K562 (cell line): ENCODE measurements around the gene HOXB4. TPM values are rescaled to one million over a fixed set of nuclear protein-coding genes. Genes with fewer than 3 reads are reported as not detected.

Source experiments
- ATAC-seq: fragments of 200-7000 bp; cut with Tn5 transposase; 3 replicates; pipeline ENCODE4 v1.9.1; 2020; ENCODE audit warnings: moderate library complexity
- BruUV-seq: library from RNA; stranded (reverse); fragments of 400-500 nt; replicated peaks from 2 replicates; lab custom pipeline; 2021; lab: Mats Ljungman, UMichigan
- CTCF ChIA-PET: fragments of 300-600 bp; formaldehyde crosslinking; extraction: SDS; loops from one replicate; lab custom pipeline; 2021; ENCODE audit warnings: low intra/inter-chr PET ratio; lab: Yijun Ruan, JAX
- POLR2A ChIA-PET: fragments of 300-600, 350-650 bp; sonication (Branson Sonifier 250); formaldehyde crosslinking; extraction: SDS; loops from one replicate; lab custom pipeline; 2021; ENCODE audit warnings: antibody characterized with exemption, inconsistent platforms; lab: Yijun Ruan, JAX
- DNase-seq, 4 experiments: peaks; one replicate each; pipeline versions ENCODE4 v3.0.0 to v3.0.0-alpha.2; 2011 to 2018; ENCODE audit warnings: low spot score in 3 of 4, mixed read lengths in 3 of 4; ENCODE audit errors: extremely low read depth in 1 of 4
- FAIRE-seq: peaks from 2 replicates; lab custom pipeline; 2011; peaks lifted over from hg19 to GRCh38; lab: Jason Lieb, UNC
- H2AFZ ChIP-seq: 2 replicates; pipeline ENCODE4 v1.6.0; 2011; ENCODE audit warnings: low read depth, low read length, control low read depth, inconsistent platforms
- H3K27ac ChIP-seq: fragments of 200-600 bp; 3 replicates; pipeline ENCODE4 v1.8.0; 2011; ENCODE audit warnings: low read depth, mild to moderate bottlenecking, control low read depth, inconsistent platforms, low read length, moderate library complexity, mixed read lengths; ENCODE audit errors: extremely low read depth
- H3K27me3 ChIP-seq, 2 experiments: fragments of 300-600 bp in 1 of 2; 2 replicates in 1 of 2; 3 replicates in 1 of 2; pipeline versions ENCODE4 v1.6.0 to v1.8.0; 2011; ENCODE audit warnings: inconsistent platforms in 2 of 2, low read length in 2 of 2, mild to moderate bottlenecking in 1 of 2, mixed read lengths in 1 of 2, moderate library complexity in 1 of 2; ENCODE audit not compliant: control insufficient read depth in 2 of 2, insufficient read depth in 2 of 2
- H3K36me3 ChIP-seq: fragments of 300-600 bp; 3 replicates; pipeline ENCODE4 v1.8.0; 2011; ENCODE audit warnings: mild to moderate bottlenecking, low read length, inconsistent platforms; ENCODE audit not compliant: control insufficient read depth, insufficient read depth
- H3K4me1 ChIP-seq, 2 experiments: fragments of 200-600 bp in 1 of 2; replicated peaks in 1 of 2; 2 replicates in 1 of 2; 3 replicates in 1 of 2; pipeline versions ENCODE4 v1.5.1 to v1.8.0; 2011; ENCODE audit warnings: inconsistent platforms in 2 of 2, low read length in 2 of 2, mild to moderate bottlenecking in 1 of 2, mixed read lengths in 1 of 2, moderate library complexity in 1 of 2; ENCODE audit not compliant: control insufficient read depth in 2 of 2, insufficient read depth in 2 of 2
- H3K4me2 ChIP-seq: 2 replicates; pipeline ENCODE4 v1.6.1; 2011; ENCODE audit warnings: low read length, control low read depth, inconsistent platforms, mixed read lengths; ENCODE audit not compliant: insufficient read depth
- H3K4me3 ChIP-seq: fragments of 200-600 bp; sonication (generic), shearing (Covaris generic); 2 replicates; pipeline ENCODE4 v1.5.1; 2016; ENCODE audit warnings: control low read depth, inconsistent platforms
- H3K79me2 ChIP-seq: fragments of 200-600 bp; 3 replicates; pipeline ENCODE4 v1.8.0; 2011; ENCODE audit warnings: low read length, inconsistent platforms; ENCODE audit not compliant: control insufficient read depth, insufficient read depth
- H3K9ac ChIP-seq, 2 experiments: 2 replicates each; pipeline versions ENCODE4 v1.6.0 to v1.6.1; 2011; ENCODE audit warnings: low read depth in 2 of 2, low read length in 2 of 2, control low read depth in 1 of 2, inconsistent platforms in 1 of 2, mild to moderate bottlenecking in 1 of 2, mixed read lengths in 1 of 2; ENCODE audit not compliant: insufficient read depth in 1 of 2
- H3K9me1 ChIP-seq: one replicate; pipeline ENCODE4 v1.6.0; 2011; ENCODE audit warnings: inconsistent platforms, mild to moderate bottlenecking, low read length, moderate library complexity; ENCODE audit not compliant: control insufficient read depth, insufficient read depth
- H3K9me3 ChIP-seq: replicated peaks from 2 replicates; pipeline ENCODE4 v1.5.1; 2011; ENCODE audit warnings: low read depth, low read length, inconsistent platforms; ENCODE audit not compliant: control insufficient read depth, insufficient read depth
- H4K20me1 ChIP-seq: replicated peaks from 2 replicates; pipeline ENCODE4 v1.6.1; 2011; ENCODE audit warnings: low read length, inconsistent platforms, mixed read lengths; ENCODE audit not compliant: control insufficient read depth, insufficient read depth
- ESRRB ChIP-seq: fragments of 250-450 bp; sonication (Bioruptor Pico); IDR thresholded peaks from 2 replicates; pipeline ENCODE4 v1.5.0; 2020; ENCODE audit warnings: mild to moderate bottlenecking, moderate library complexity, borderline replicate concordance
- GATA2 ChIP-seq: sonication (generic); formaldehyde crosslinking; IDR thresholded peaks from 2 replicates; pipeline ENCODE4 v1.4.0; 2020; ENCODE audit warnings: mild to moderate bottlenecking, missing genetic modification reagents
- HDAC8 ChIP-seq: fragments of 450-650 bp; IDR thresholded peaks from 2 replicates; pipeline ENCODE4 v1.6.1; 2016; ENCODE audit warnings: mild to moderate bottlenecking, missing genetic modification characterization, moderate library complexity, missing compliant biosample characterization
- HDGF ChIP-seq: fragments of 450-650 bp; IDR thresholded peaks from 2 replicates; pipeline ENCODE4 v1.6.1; 2016
- MTA3 ChIP-seq: fragments of 450-650 bp; formaldehyde crosslinking; IDR thresholded peaks from 2 replicates; pipeline ENCODE4 v1.6.1; 2017; ENCODE audit warnings: mild to moderate bottlenecking, borderline replicate concordance
- NR2F6 ChIP-seq: fragments of 450-650 bp; formaldehyde crosslinking; IDR thresholded peaks from 2 replicates; pipeline ENCODE4 v1.4.0; 2020; ENCODE audit warnings: mild to moderate bottlenecking
- RBM39 ChIP-seq: fragments of 200-400 bp; formaldehyde crosslinking; optimal IDR thresholded peaks from 2 replicates; pipeline ENCODE3; 2018; ENCODE audit warnings: low read depth, low read length
- SMAD4 ChIP-seq: fragments of 250-450 bp; sonication (Bioruptor Pico); conservative IDR thresholded peaks from 2 replicates; pipeline ENCODE4 v1.8.0; 2021; ENCODE audit warnings: inconsistent platforms, mild to moderate bottlenecking, moderate library complexity
- SPI1 ChIP-seq: IDR thresholded peaks from 2 replicates; pipeline ENCODE4 v1.6.1; 2011; ENCODE audit warnings: low read depth, low read length, control low read depth, borderline replicate concordance
- TRIM24 ChIP-seq, 2 experiments: fragments of 450-650 bp; IDR thresholded peaks; 2 replicates each; pipeline ENCODE4 v1.6.1; 2016
- ZNF133 ChIP-seq: fragments of 250-450 bp; sonication (Bioruptor Pico); IDR thresholded peaks from 2 replicates; pipeline ENCODE4 v1.4.0; 2020; ENCODE audit warnings: mild to moderate bottlenecking
- ZNF184 ChIP-seq: sonication (generic); formaldehyde crosslinking; IDR thresholded peaks from 2 replicates; pipeline ENCODE4 v1.5.0; 2020; ENCODE audit warnings: missing genetic modification reagents
- ZNF77 ChIP-seq: fragments of 250-450 bp; sonication (Bioruptor Pico); IDR thresholded peaks from 2 replicates; pipeline ENCODE4 v1.5.0; 2020
- WGBS: fragments of 100-300 bp; shearing (Covaris generic); methylation state at CpG from one replicate; pipeline ENCODE4 v1.1.6; 2016; ENCODE audit warnings: low coverage, mixed read lengths; ENCODE audit not compliant: insufficient coverage; ENCODE audit errors: missing lambda C conversion rate; 5-methylcytosine and 5-hydroxymethylcytosine counted together
- in situ Hi-C: fragments of 300-500 bp; cut with MboI; formaldehyde crosslinking; loops from 4 replicates; pipeline ENCODE4 v1.15.0; 2018; ENCODE audit warnings: inconsistent platforms, mixed read lengths
- intact Hi-C: fragments of 100-400 bp; cut with micrococcal nuclease; formaldehyde crosslinking; loops from 2 replicates; pipeline ENCODE4 v1.14.2; 2022
- polyA plus RNA-seq, 8 experiments: library from polyadenylated mRNA; depleted of rRNA in 4 of 8; stranded (reverse) in 5 of 8; unstranded in 3 of 8; fragments of >200 nt; fragmentation: Nextera tagmentation in 2 of 8; fragmentation: Illumina TruSeq in 1 of 8; extraction: Ambion mirVana in 2 of 8; extraction: Trizol in 1 of 8; gene quantifications; 2 replicates each; pipeline versions ENCODE4 v1.2.1 to v1.2.3, GENCODE V29; 2011 to 2014; ENCODE audit warnings: inconsistent platforms in 1 of 8, missing spikeins in 1 of 8
- total RNA-seq, 7 experiments: library from RNA; depleted of rRNA in 6 of 7; stranded (reverse); fragments of >200 nt in 6 of 7; fragmentation: Illumina TruSeq in 2 of 7; extraction: Trizol in 2 of 7; gene quantifications; 2 replicates each; pipeline versions ENCODE4 v1.2.1 to v1.2.3, GENCODE V29; 2011 to 2021; ENCODE audit warnings: low replicate concordance in 1 of 7
- TF ChIP-seq, protein P1 (sequence below): sonication (generic); formaldehyde crosslinking; IDR thresholded peaks from 2 replicates; pipeline ENCODE4 v1.8.0; 2022; ENCODE audit warnings: missing genetic modification reagents, mild to moderate bottlenecking, borderline replicate concordance
- TF ChIP-seq, protein P2 (sequence below), 2 experiments: fragments of 200-800 bp in 1 of 2; sonication (Bioruptor generic) in 1 of 2; sonication (generic) in 1 of 2; formaldehyde crosslinking in 1 of 2; IDR thresholded peaks in 1 of 2; conservative IDR thresholded peaks in 1 of 2; 2 replicates each; pipeline versions ENCODE4 v1.5.0 to v1.6.1; 2016 to 2020; ENCODE audit warnings: missing compliant biosample characterization in 1 of 2, missing genetic modification characterization in 1 of 2, missing genetic modification reagents in 1 of 2
- TF ChIP-seq, protein P3 (sequence below): IDR thresholded peaks from 2 replicates; pipeline ENCODE4 v1.6.1; 2011; ENCODE audit warnings: borderline replicate concordance, low read depth, mild to moderate bottlenecking, moderate library complexity, low read length; ENCODE audit not compliant: insufficient read depth, poor library complexity, severe bottlenecking
- TF ChIP-seq, protein P4 (sequence below): fragments of 250-450 bp; sonication (Bioruptor Pico); IDR thresholded peaks from 2 replicates; pipeline ENCODE4 v1.8.0; 2021; ENCODE audit warnings: moderate library complexity, mild to moderate bottlenecking, inconsistent platforms

HOXB4 gene
- total and polyA plus RNA-seq, 9 of the 15 experiments (the other 6 are each of a cell fraction or from before 2014, with no cell fraction given) = 1.6 to 34.9 (median 14.9) TPM

DNA sequence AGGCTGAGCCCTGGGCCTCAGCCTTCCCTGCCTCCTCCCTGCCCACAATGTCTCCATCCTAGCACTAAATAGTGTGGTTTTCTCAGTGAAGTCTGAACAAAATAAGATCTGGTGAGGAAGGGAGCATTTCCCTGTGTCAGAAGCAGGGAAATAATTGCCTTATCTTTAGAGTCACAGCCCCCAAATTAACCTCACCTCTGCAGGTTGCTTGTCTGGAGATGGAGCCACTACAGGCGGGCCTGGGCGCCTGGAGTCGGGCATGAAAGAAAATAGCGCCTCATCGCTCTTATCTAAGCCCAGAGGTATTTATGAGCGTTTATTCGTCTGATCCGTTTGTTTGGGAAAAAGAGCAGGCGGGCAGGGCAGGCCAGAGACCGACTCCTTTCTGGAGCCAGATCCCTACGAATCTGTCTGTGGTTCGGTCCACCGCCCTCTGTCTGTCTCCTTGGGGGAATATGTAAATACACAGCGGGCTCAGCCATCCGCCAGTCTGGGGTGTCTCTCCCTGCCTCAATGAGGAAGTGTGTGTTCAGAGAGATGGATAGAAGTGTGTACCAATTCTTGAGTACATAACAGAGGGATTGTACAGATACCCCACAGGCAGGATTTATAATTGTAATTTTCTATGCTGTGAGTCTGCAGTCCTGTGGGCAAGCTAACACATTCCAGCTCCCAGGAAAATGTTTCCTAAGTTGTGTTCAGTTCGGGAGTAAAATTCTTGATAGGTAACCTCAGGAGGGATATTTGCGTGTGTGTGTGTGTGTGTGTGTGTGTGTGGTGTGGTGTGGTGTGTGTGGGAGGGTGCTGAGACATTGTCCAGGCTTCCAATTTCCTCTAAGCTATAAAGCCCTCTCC lies 22.3 kb upstream of the HOXB4 start (continued):
- TF ChIP-seq, protein P1, sequence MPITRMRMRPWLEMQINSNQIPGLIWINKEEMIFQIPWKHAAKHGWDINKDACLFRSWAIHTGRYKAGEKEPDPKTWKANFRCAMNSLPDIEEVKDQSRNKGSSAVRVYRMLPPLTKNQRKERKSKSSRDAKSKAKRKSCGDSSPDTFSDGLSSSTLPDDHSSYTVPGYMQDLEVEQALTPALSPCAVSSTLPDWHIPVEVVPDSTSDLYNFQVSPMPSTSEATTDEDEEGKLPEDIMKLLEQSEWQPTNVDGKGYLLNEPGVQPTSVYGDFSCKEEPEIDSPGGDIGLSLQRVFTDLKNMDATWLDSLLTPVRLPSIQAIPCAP = no peak
- TF ChIP-seq, protein P2, sequence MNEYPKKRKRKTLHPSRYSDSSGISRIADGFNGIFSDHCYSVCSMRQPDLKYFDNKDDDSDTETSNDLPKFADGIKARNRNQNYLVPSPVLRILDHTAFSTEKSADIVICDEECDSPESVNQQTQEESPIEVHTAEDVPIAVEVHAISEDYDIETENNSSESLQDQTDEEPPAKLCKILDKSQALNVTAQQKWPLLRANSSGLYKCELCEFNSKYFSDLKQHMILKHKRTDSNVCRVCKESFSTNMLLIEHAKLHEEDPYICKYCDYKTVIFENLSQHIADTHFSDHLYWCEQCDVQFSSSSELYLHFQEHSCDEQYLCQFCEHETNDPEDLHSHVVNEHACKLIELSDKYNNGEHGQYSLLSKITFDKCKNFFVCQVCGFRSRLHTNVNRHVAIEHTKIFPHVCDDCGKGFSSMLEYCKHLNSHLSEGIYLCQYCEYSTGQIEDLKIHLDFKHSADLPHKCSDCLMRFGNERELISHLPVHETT (CRISPR knock-in tag; conservative IDR thresholded peaks at IDR 0.05 in 1 of 2, IDR thresholded peaks at IDR 0.05 in 1 of 2) = no peak
- peak; percentile 70 for TF ChIP-seq SPI1
- TF ChIP-seq HDAC8 = no peak
- no peak for TF ChIP-seq MTA3

DNA sequence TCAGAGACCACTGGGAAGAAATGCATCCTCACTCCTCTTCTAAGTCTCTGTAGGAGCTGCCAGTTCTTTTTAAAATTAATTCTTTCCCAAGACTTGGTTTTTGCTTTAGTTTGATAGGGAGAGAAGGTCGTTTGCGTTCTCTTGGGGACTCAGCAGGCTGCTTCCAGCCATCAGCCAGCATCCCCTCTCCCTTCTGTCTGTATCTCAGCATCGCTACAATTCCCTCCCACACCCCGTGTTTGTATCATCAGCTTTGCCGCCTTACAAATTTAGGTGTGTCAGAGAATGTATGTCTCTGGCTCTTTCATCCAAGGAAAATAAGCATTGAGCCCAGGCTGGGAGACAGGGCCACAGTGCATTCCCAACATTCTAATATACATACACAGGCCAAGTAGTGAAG lies 21.2 kb upstream of the HOXB4 start:
- Histone ChIP-seq H3K9ac (no peak overlapping the region), H3K4me1 (peaks cover 26 to 60% of the 10 kb centered on the region in 2 experiments; a peak in 4 of 5 replicates), H3K27me3 (no peaks in the 10 kb centered on the region), H3K79me2 (peaks cover 58% of the 10 kb centered on the region), H3K4me3 (no peak overlapping the region), H3K27ac (no peak overlapping the region), H3K9me1 (no peaks in the 10 kb centered on the region), H3K9me3 (no peaks in the 10 kb centered on the region), H3K36me3 (no peaks in the 10 kb centered on the region; the same call in 2 of the 3 replicates), H4K20me1 (no peaks in the 10 kb centered on the region; the same call in 1 of the 2 replicates), H2AFZ (no peak overlapping the region), H3K4me2 (no peak overlapping the region)
- CTCF ChIA-PET = no interaction called here
- POLR2A ChIA-PET = interaction anchor here (1.1 to 2.3 kb wide), 2 partner anchors 10 kb away, joined by 5 to 10 read pairs; no protein-coding TSS in a partner anchor
- DNase-seq = no peak
- 44% methylated on average over 4 of the region's 5 CpGs for WGBS
- no peak for ATAC-seq
- intact Hi-C loops (no loop called here), in situ Hi-C loops (no loop called here)
- BruUV-seq = no TSS peak
- no peak for FAIRE-seq
- TF ChIP-seq GATA2 (CRISPR knock-in tag) (no peak), ZNF77 (CRISPR knock-in tag) (no peak), ESRRB (CRISPR knock-in tag) (no peak), ZNF184 (no peak), HDGF (no peak), SMAD4 (CRISPR knock-in tag) (no peak), ZNF133 (CRISPR knock-in tag) (no peak), NR2F6 (CRISPR knock-in tag) (no peak), TRIM24 (IDR thresholded peaks at IDR 0.05) (no peak), RBM39 (no peak)
- TF ChIP-seq, protein P3, sequence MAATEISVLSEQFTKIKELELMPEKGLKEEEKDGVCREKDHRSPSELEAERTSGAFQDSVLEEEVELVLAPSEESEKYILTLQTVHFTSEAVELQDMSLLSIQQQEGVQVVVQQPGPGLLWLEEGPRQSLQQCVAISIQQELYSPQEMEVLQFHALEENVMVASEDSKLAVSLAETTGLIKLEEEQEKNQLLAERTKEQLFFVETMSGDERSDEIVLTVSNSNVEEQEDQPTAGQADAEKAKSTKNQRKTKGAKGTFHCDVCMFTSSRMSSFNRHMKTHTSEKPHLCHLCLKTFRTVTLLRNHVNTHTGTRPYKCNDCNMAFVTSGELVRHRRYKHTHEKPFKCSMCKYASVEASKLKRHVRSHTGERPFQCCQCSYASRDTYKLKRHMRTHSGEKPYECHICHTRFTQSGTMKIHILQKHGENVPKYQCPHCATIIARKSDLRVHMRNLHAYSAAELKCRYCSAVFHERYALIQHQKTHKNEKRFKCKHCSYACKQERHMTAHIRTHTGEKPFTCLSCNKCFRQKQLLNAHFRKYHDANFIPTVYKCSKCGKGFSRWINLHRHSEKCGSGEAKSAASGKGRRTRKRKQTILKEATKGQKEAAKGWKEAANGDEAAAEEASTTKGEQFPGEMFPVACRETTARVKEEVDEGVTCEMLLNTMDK = no peak
- TF ChIP-seq, protein P4, sequence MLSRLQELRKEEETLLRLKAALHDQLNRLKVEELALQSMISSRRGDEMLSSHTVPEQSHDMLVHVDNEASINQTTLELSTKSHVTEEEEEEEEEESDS (CRISPR knock-in tag) = no peak
